Mesenchymal stem cell (in vitro differentiated cells and primary cell): ENCODE data around the gene RIMS1.

Experiments used
- DNase-seq: peaks from one replicate; pipeline ENCODE4 v3.0.0-alpha.2; 2013
- H2AFZ ChIP-seq: one replicate; pipeline ENCODE4 v1.6.1; 2013; ENCODE audit warnings: low read depth, mild to moderate bottlenecking, control low read depth, inconsistent platforms, low read length, moderate library complexity
- H2AK5ac ChIP-seq: 2 replicates; pipeline ENCODE4 v1.6.1; 2013; ENCODE audit warnings: low read length, moderate library complexity, mild to moderate bottlenecking, inconsistent platforms; ENCODE audit not compliant: severe bottlenecking
- H2BK120ac ChIP-seq: one replicate; pipeline ENCODE4 v1.6.1; 2013; ENCODE audit warnings: low read depth, mild to moderate bottlenecking, inconsistent platforms, low read length, moderate library complexity
- H2BK12ac ChIP-seq, 2 experiments: one replicate each; pipeline ENCODE4 v1.6.1; 2013; ENCODE audit warnings: inconsistent platforms in 2 of 2, low read length in 2 of 2, mild to moderate bottlenecking in 2 of 2, moderate library complexity in 2 of 2, control low read depth in 1 of 2
- H2BK15ac ChIP-seq: one replicate; pipeline ENCODE4 v1.6.1; 2013; ENCODE audit warnings: mild to moderate bottlenecking, low read depth, inconsistent platforms; ENCODE audit not compliant: poor library complexity, severe bottlenecking
- H2BK5ac ChIP-seq: 2 replicates; pipeline ENCODE4 v1.6.1; 2013; ENCODE audit warnings: low read depth, mild to moderate bottlenecking, low read length, control low read depth, inconsistent platforms; ENCODE audit not compliant: poor library complexity, severe bottlenecking
- H3K14ac ChIP-seq, 2 experiments: one replicate each; pipeline ENCODE4 v1.6.1; 2013; ENCODE audit warnings: inconsistent platforms in 2 of 2, low read length in 2 of 2, control low read depth in 1 of 2, mild to moderate bottlenecking in 1 of 2, moderate library complexity in 1 of 2
- H3K18ac ChIP-seq, 2 experiments: one replicate each; pipeline ENCODE4 v1.6.1; 2013; ENCODE audit warnings: inconsistent platforms in 2 of 2, low read length in 2 of 2, control low read depth in 1 of 2, low read depth in 1 of 2, mild to moderate bottlenecking in 1 of 2
- H3K23ac ChIP-seq, 2 experiments: one replicate each; pipeline ENCODE4 v1.6.1; 2013; ENCODE audit warnings: inconsistent platforms in 2 of 2, low read length in 2 of 2, mild to moderate bottlenecking in 2 of 2, moderate library complexity in 2 of 2, control low read depth in 1 of 2
- H3K27ac ChIP-seq: 2 replicates; pipeline ENCODE4 v1.5.1; 2013; ENCODE audit warnings: mild to moderate bottlenecking, moderate library complexity, low read length, control low read depth, inconsistent platforms; ENCODE audit not compliant: poor library complexity, severe bottlenecking
- H3K27me3 ChIP-seq, 2 experiments: 2 replicates each; pipeline versions ENCODE4 v1.6.1 to v1.7.0; 2013; ENCODE audit warnings: low read length in 2 of 2, mild to moderate bottlenecking in 2 of 2, moderate library complexity in 2 of 2, control low read depth in 1 of 2, inconsistent platforms in 1 of 2; ENCODE audit not compliant: control insufficient read depth in 1 of 2, insufficient read depth in 1 of 2
- H3K36me3 ChIP-seq, 2 experiments: 2 replicates each; pipeline versions ENCODE4 v1.6.1 to v1.7.0; 2013; ENCODE audit warnings: low read length in 2 of 2, control low read depth in 1 of 2, inconsistent platforms in 1 of 2, low read depth in 1 of 2, mild to moderate bottlenecking in 1 of 2; ENCODE audit not compliant: insufficient read depth in 2 of 2, control insufficient read depth in 1 of 2
- H3K4ac ChIP-seq, 2 experiments: one replicate each; pipeline ENCODE4 v1.6.1; 2013; ENCODE audit warnings: inconsistent platforms in 2 of 2, low read length in 2 of 2, mild to moderate bottlenecking in 2 of 2, moderate library complexity in 2 of 2, control low read depth in 1 of 2, low read depth in 1 of 2
- H3K4me1 ChIP-seq: 2 replicates; pipeline ENCODE4 v1.6.1; 2013; ENCODE audit warnings: low read depth, low read length, control low read depth; ENCODE audit not compliant: control insufficient read depth, insufficient read depth
- H3K4me2 ChIP-seq: 2 replicates; pipeline ENCODE4 v1.6.1; 2013; ENCODE audit warnings: low read length, mild to moderate bottlenecking, inconsistent platforms; ENCODE audit not compliant: poor library complexity, severe bottlenecking
- H3K4me3 ChIP-seq, 2 experiments: 2 replicates each; pipeline versions ENCODE4 v1.5.1 to v1.7.0; 2013; ENCODE audit warnings: low read length in 2 of 2, mild to moderate bottlenecking in 2 of 2, control low read depth in 1 of 2, low read depth in 1 of 2; ENCODE audit not compliant: insufficient read depth in 1 of 2
- H3K79me1 ChIP-seq: replicated peaks from 2 replicates; pipeline ENCODE4 v1.6.1; 2013; ENCODE audit warnings: mild to moderate bottlenecking, control low read depth, low read length, inconsistent platforms; ENCODE audit not compliant: poor library complexity, severe bottlenecking
- H3K9ac ChIP-seq: 2 replicates; pipeline ENCODE4 v1.7.0; 2013; ENCODE audit warnings: mild to moderate bottlenecking, low read length, moderate library complexity
- H3K9me3 ChIP-seq: 2 replicates; pipeline ENCODE4 v1.7.0; 2013; ENCODE audit warnings: mild to moderate bottlenecking, low read length; ENCODE audit not compliant: control insufficient read depth
- H4K8ac ChIP-seq: one replicate; pipeline ENCODE4 v1.6.1; 2013; ENCODE audit warnings: inconsistent platforms, mild to moderate bottlenecking, low read length, moderate library complexity
- H4K91ac ChIP-seq: one replicate; pipeline ENCODE4 v1.6.1; 2013; ENCODE audit warnings: mild to moderate bottlenecking, low read length, inconsistent platforms
- WGBS: methylation state at CpG from one replicate; pipeline ENCODE4 v1.1.7; 2013; ENCODE audit warnings: mixed read lengths; 5-methylcytosine and 5-hydroxymethylcytosine counted together

RIMS1 gene

GRCh38 chr6:72271531-72271930 is 385.2 kb downstream of the RIMS1 start:
- H2AK5ac ChIP-seq: no peak overlapping the region
- H4K91ac ChIP-seq: no peak overlapping the region
- H3K23ac ChIP-seq: no peak overlapping the region
- no peak overlapping the region for H2BK120ac ChIP-seq
- no peak overlapping the region for H3K18ac ChIP-seq
- H2BK12ac ChIP-seq: no peak overlapping the region
- no peak overlapping the region for H3K4me3 ChIP-seq
- no peak for DNase-seq
- no peaks in the 10 kb centered on the region for H3K79me1 ChIP-seq
- WGBS: no CpG with 5 or more reads among the region's 1 CpG
- no peak overlapping the region for H3K27ac ChIP-seq
- H3K4me1 ChIP-seq: no peaks in the 10 kb centered on the region
- H2BK5ac ChIP-seq: no peak overlapping the region
- no peaks in the 10 kb centered on the region for H3K27me3 ChIP-seq
- H2BK15ac ChIP-seq: no peak overlapping the region
- no peaks in the 10 kb centered on the region for H3K9me3 ChIP-seq
- H4K8ac ChIP-seq: no peak overlapping the region
- no peak overlapping the region for H3K4ac ChIP-seq
- no peaks in the 10 kb centered on the region for H3K36me3 ChIP-seq
- H2AFZ ChIP-seq: no peak overlapping the region
- no peak overlapping the region for H3K14ac ChIP-seq
- no peak overlapping the region for H3K4me2 ChIP-seq
- no peak overlapping the region for H3K9ac ChIP-seq

- Histone ChIP-seq H3K79me1 (no peaks in the 10 kb centered on the region), H3K4ac (no peak overlapping the region), H3K23ac (no peak overlapping the region), H3K27me3 (no peaks in the 10 kb centered on the region), H3K36me3 (no peaks in the 10 kb centered on the region), H3K9ac (no peak overlapping the region), H3K27ac (no peak overlapping the region), H2BK12ac (no peak overlapping the region), H3K18ac (no peak overlapping the region), H4K91ac (no peak overlapping the region), H2BK120ac (no peak overlapping the region), H3K4me1 (no peaks in the 10 kb centered on the region), H3K4me2 (no peak overlapping the region), H3K4me3 (no peak overlapping the region), H3K9me3 (no peaks in the 10 kb centered on the region), H4K8ac (no peak overlapping the region), H2AK5ac (no peak overlapping the region), H2BK15ac (no peak overlapping the region), H2AFZ (no peak overlapping the region), H2BK5ac (no peak overlapping the region), H3K14ac (no peak overlapping the region)
- WGBS: 14% methylated on average over 1 of the region's 1 CpG
- peak; percentile 6 for DNase-seq
Measured at GRCh38 chr6:72272958-72273357, 386.6 kb downstream of the RIMS1 start.

- Histone ChIP-seq H3K18ac (no peak overlapping the region), H3K27me3 (no peaks in the 10 kb centered on the region), H3K9me3 (no peaks in the 10 kb centered on the region), H3K4me2 (no peak overlapping the region), H2BK12ac (no peak overlapping the region), H4K91ac (no peak overlapping the region), H2BK120ac (no peak overlapping the region), H3K36me3 (no peaks in the 10 kb centered on the region), H3K4ac (no peak overlapping the region), H3K79me1 (no peaks in the 10 kb centered on the region), H3K4me3 (no peak overlapping the region), H2BK15ac (no peak overlapping the region), H2AFZ (no peak overlapping the region), H3K4me1 (no peaks in the 10 kb centered on the region), H3K23ac (no peak overlapping the region), H2BK5ac (no peak overlapping the region), H4K8ac (peak overlapping the region; percentile 30), H2AK5ac (no peak overlapping the region), H3K14ac (no peak overlapping the region), H3K27ac (no peak overlapping the region), H3K9ac (no peak overlapping the region)
- DNase-seq: no peak
- no CpG with 5 or more reads among the region's 1 CpG for WGBS
Measured at GRCh38 chr6:72275888-72276287, 389.5 kb downstream of the RIMS1 start.

GRCh38 chr6:72282201-72282600 is 395.9 kb downstream of the RIMS1 start:
- H3K79me1 ChIP-seq: no peaks in the 10 kb centered on the region
- no peak overlapping the region for H4K91ac ChIP-seq
- no peak overlapping the region for H2AK5ac ChIP-seq
- no peak overlapping the region for H3K27ac ChIP-seq
- no peak overlapping the region for H2BK12ac ChIP-seq
- H3K23ac ChIP-seq: no peak overlapping the region
- no peak for DNase-seq
- H3K4ac ChIP-seq: no peak overlapping the region
- no peak overlapping the region for H2BK5ac ChIP-seq
- H3K14ac ChIP-seq: no peak overlapping the region
- no peaks in the 10 kb centered on the region for H3K9me3 ChIP-seq
- no peak overlapping the region for H2BK15ac ChIP-seq
- no peak overlapping the region for H2BK120ac ChIP-seq
- no peaks in the 10 kb centered on the region for H3K4me1 ChIP-seq
- H3K4me3 ChIP-seq: no peak overlapping the region
- no peak overlapping the region for H4K8ac ChIP-seq
- no peaks in the 10 kb centered on the region for H3K36me3 ChIP-seq
- no peak overlapping the region for H3K9ac ChIP-seq
- H3K27me3 ChIP-seq: peaks cover 0 to 4% of the 10 kb centered on the region in 2 experiments
- H3K4me2 ChIP-seq: no peak overlapping the region
- no peak overlapping the region for H3K18ac ChIP-seq
- no peak overlapping the region for H2AFZ ChIP-seq
